Prostate gland (tissue), 2 donors: ENCODE measurements around the gene ATPAF2. TPM values are rescaled to one million over a fixed set of nuclear protein-coding genes. Genes with fewer than 3 reads are reported as not detected.

Source experiments
- DNase-seq: peaks from one replicate; pipeline ENCODE4 v3.0.0-alpha.2; 2019; ENCODE audit warnings: low spot score
- H3K27ac ChIP-seq, 2 donors: fragments of 200-600 bp; sonication (generic); 2 replicates each; pipeline ENCODE4 v1.5.1; 2017 to 2019
- H3K27me3 ChIP-seq: fragments of 200-600 bp; sonication (generic); replicated peaks from 2 replicates; pipeline ENCODE4 v1.5.1; 2019; ENCODE audit not compliant: insufficient read depth
- H3K36me3 ChIP-seq, 2 donors: fragments of 200-600 bp; sonication (generic); 1 replicate in 1 of 2; 2 replicates in 1 of 2; pipeline versions ENCODE4 v1.5.1 to v1.8.1; 2017 to 2019
- H3K4me1 ChIP-seq: fragments of 200-600 bp; sonication (generic); replicated peaks from 2 replicates; pipeline ENCODE4 v1.5.1; 2019
- H3K4me3 ChIP-seq, 2 donors: fragments of 200-600 bp; sonication (generic); 2 replicates each; pipeline ENCODE4 v1.5.1; 2017 to 2019
- H3K9me3 ChIP-seq: fragments of 200-600 bp; sonication (generic); 2 replicates; pipeline ENCODE4 v1.5.1; 2017
- CTCF ChIP-seq, 4 experiments: fragments of 200-600 bp in 2 of 4; fragments of 450-650 bp in 2 of 4; sonication (generic) in 2 of 4; IDR thresholded peaks; 1 replicate in 3 of 4; 2 replicates in 1 of 4; pipeline ENCODE4 v1.5.1; 2016 to 2019; ENCODE audit warnings: antibody characterized with exemption in 4 of 4, mild to moderate bottlenecking in 2 of 4, moderate library complexity in 2 of 4
- POLR2A ChIP-seq: fragments of 450-650 bp; IDR thresholded peaks from one replicate; pipeline ENCODE4 v1.6.1; 2016; ENCODE audit warnings: antibody characterized with exemption, mild to moderate bottlenecking
- POLR2AphosphoS5 ChIP-seq: sonication (generic); formaldehyde crosslinking; IDR thresholded peaks from one replicate; pipeline ENCODE4 v1.6.1; 2017; ENCODE audit warnings: antibody characterized with exemption
- WGBS: methylation state at CpG from one replicate; pipeline ENCODE4 v1.1.5; 2018; 5-methylcytosine and 5-hydroxymethylcytosine counted together
- intact Hi-C: fragments of 100-400 bp; cut with DNase I; formaldehyde crosslinking; loops from one replicate; pipeline ENCODE4 v1.14.2; 2022
- total RNA-seq, 2 donors: library from RNA; depleted of rRNA; stranded (reverse); fragments of >200 nt; gene quantifications; one replicate each; pipeline ENCODE4 v1.1.0, GENCODE V29; 2016

ATPAF2 gene
- total RNA-seq, 2 donors from 2014 or later = 17.7 to 30.5 TPM

GRCh38 chr17:18037486-18037885 lies 1.5 kb downstream of the ATPAF2 start:
- Histone ChIP-seq H3K36me3 (no peaks in the 10 kb centered on the region), H3K4me3 (no peak overlapping the region), H3K4me1 (peaks cover 10% of the 10 kb centered on the region), H3K9me3 (no peaks in the 10 kb centered on the region), H3K27ac (no peak overlapping the region), H3K27me3 (no peaks in the 10 kb centered on the region)
- intact Hi-C loops = loop anchor here (5.0 to 10.0 kb wide), 4 partner anchors 65 to 683 kb away; partner anchors contain the start of genes DRC3, RAI1 and TOM1L2
- no peak for DNase-seq
- TF ChIP-seq POLR2AphosphoS5 (no peak), POLR2A (no peak), CTCF (IDR thresholded peaks at IDR 0.05) (no peak)
- WGBS = 67% methylated on average over 6 of the region's 6 CpGs

DNA sequence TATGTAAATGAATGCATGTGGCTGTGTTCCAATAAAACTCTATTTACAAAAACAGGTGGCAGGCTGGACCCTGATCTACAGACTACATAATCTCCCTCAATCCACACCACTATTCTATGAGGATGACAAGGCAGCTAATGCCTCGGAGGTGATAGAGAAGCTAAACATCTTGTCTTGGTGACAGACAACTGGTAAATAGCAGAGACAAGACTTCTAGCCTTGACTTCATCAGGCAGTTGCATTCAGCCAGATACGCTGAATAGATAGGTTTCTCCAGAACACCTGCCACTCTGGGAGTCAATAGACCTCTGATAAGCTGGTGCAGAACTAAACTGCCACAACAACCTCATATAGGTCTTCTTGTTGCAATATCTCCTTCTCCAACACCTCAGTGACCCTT lies 3.3 kb downstream of the ATPAF2 start:
- H3K27ac ChIP-seq = no peak overlapping the region
- no peaks in the 10 kb centered on the region for H3K36me3 ChIP-seq
- no peaks in the 10 kb centered on the region for H3K27me3 ChIP-seq
- TF ChIP-seq POLR2AphosphoS5 (no peak), CTCF (IDR thresholded peaks at IDR 0.05) (no peak), POLR2A (no peak)
- WGBS = 78% methylated on average over 2 of the region's 2 CpGs
- no peak for DNase-seq
- H3K4me3 ChIP-seq = no peak overlapping the region
- no peaks in the 10 kb centered on the region for H3K9me3 ChIP-seq
- intact Hi-C loops = loop anchor here (5.0 to 10.0 kb wide), 4 partner anchors 63 to 681 kb away; partner anchors contain the start of genes DRC3, RAI1 and TOM1L2
- H3K4me1 ChIP-seq = peaks cover 6% of the 10 kb centered on the region

- Histone ChIP-seq H3K4me3 (no peak overlapping the region), H3K9me3 (no peaks in the 10 kb centered on the region), H3K36me3 (no peaks in the 10 kb centered on the region), H3K27ac (no peak overlapping the region), H3K4me1 (no peaks in the 10 kb centered on the region), H3K27me3 (no peaks in the 10 kb centered on the region)
- intact Hi-C loops = loop anchor here (10.0 kb wide), 2 partner anchors 219 to 679 kb away; no protein-coding TSS in a partner anchor
- peak; percentile 73 for DNase-seq
- 25% methylated on average over 5 of the region's 5 CpGs for WGBS
- TF ChIP-seq POLR2A (no peak), POLR2AphosphoS5 (peak; percentile 89), CTCF (IDR thresholded peaks at IDR 0.05) (peak; percentile 15 to 88 (median 81))
These were observed 5.4 kb downstream of the ATPAF2 start for GRCh38 chr17:18033442-18034099.

DNA sequence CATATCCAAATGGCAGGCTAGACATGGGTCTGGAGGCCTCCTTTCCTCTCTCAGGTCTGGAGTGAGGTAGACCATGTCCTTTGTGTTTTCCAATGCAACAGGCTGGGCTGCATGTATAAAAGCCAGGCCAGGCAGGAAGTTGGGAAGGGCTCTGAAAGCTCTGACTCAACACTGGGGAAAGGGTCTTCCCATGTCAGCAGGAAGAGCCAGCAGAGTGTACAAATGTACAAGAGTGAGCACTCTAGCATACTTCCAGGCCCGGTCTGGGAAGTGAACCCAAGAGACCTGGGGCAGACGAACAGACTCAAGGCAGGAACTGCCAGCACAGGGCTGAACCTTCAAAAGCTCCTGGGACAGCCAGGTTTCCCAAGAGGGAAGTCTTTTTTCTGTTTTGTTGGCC lies 7.0 kb downstream of the ATPAF2 start:
- no peak for DNase-seq
- no peaks in the 10 kb centered on the region for H3K9me3 ChIP-seq
- intact Hi-C loops = loop anchor here (10.0 kb wide), 2 partner anchors 217 to 677 kb away; no protein-coding TSS in a partner anchor
- TF ChIP-seq CTCF (IDR thresholded peaks at IDR 0.05) = no peak
- TF ChIP-seq POLR2A = no peak
- no peak for TF ChIP-seq POLR2AphosphoS5
- no peaks in the 10 kb centered on the region for H3K4me1 ChIP-seq
- H3K27ac ChIP-seq = no peak overlapping the region
- 86% methylated on average over 2 of the region's 2 CpGs for WGBS
- H3K36me3 ChIP-seq = no peaks in the 10 kb centered on the region
- H3K27me3 ChIP-seq = no peaks in the 10 kb centered on the region
- H3K4me3 ChIP-seq = no peak overlapping the region
